CD4-positive, alpha-beta T cell treated with Interleukin-15 for 1 hour (primary cell): ENCODE data around the gene VPS39.

Source experiments
- DNase-seq: peaks from one replicate; pipeline ENCODE4 v3.0.0-alpha.2; 2020

VPS39 gene

DNA sequence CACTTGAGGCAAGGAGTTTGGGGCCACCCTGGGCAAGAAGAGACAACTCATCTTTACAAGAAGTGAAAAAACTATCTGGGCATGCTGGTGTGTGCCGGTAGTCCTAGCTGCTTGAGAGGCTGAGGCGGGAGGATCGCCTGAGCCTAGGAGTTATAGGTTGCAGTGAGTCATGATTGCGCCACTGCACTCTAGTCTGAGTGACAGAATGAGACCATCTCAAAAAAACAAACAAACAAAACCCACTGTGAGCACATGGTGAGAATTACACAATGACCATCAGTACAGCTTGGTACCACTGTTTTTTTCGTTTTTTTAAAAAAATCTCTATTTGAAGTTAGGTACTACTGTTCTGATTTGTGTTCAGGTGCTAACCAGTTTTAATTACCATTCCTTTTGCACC, 13.6 kb downstream of the VPS39 start:
- no peak for DNase-seq

DNA sequence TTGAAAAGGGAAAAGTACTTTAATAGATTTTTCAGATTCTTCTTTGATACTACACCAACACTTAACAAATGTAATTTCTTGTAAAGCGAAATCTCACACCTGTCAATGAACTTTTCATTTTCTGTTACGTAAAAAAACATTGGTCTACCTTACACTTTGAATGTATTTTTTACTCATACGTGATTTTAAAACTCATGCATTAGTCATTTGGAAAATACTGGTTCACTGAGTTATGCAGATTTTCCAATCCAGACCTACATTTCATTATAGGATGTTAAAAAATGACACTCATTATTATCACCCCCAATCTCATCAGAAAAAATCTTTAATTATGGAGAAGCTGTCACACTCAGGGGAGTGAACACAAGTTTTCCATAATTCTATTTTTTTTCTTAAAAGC, 14.7 kb downstream of the VPS39 start:
- DNase-seq, result no peak

DNA sequence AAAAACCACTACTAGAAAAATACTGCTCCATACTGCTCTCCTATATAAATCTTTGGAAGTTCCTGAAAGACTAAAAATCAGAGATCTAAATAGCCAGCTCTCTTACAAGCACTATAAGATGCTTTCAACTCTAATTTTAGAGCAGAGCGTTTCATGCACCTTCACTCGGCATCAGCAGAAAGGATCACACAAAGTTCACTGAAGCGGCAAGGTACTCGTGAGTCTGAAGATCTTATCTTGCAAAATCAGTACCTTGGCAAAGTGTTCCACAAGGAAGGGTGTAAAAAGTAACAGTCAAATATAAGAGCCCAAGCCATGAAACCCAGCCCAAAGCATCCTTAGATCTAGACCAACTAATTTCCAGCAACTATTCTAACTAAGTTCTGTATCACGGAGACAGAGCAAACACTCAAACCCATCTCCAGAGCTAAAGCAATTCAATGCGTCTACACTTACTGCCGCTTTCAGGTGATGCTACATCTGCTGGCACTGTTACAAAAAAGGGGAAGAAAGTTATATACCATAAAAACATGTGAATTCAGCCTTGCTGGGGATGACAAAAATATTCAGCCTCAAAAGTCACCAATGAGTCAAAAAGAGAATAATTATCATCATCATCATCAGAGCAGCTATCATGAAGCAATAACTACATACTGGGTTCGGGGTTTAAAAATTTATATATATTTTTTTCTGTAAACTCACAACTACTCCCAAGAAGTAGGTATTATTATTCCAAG, 16.3 kb downstream of the VPS39 start:
- no peak for DNase-seq

DNA sequence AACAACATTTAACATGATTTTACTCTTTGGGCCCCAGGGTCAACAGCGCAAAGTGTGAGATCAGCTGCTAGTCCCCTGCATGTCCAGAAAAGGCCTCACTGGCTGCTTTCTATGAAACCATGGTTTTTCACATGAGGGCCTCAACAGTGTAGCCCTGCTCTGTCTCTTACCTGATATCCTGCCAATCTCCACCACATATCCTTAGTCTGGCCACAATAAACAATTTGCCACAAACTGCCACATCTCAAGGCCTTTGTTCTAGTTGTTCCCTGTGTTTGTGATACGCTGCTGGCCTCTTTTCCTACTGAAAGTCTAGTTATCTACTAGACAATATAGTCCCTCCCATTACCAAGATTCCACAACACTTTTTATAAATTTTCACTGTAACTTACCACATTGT, 17.7 kb downstream of the VPS39 start:
- DNase-seq, result no peak

DNA sequence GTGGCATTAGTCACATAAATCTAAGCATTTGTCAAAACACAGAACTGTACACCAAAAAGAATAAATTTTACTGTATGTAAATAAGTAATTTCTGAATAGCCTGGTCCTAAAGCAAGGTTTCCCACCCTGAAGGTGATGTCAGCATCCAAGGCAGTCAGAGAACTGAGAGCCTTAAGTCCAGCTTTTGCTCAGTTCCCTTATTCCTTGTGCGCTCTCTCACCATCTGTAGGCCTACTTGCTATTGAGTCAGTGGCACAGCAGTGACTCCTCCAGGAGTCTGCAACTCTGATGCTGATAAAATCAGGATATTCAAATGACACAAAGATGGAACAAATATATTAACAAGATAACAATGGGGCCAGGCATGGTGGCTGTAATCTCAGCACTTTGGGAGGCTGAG, 22.3 kb downstream of the VPS39 start:
- no peak for DNase-seq

DNA sequence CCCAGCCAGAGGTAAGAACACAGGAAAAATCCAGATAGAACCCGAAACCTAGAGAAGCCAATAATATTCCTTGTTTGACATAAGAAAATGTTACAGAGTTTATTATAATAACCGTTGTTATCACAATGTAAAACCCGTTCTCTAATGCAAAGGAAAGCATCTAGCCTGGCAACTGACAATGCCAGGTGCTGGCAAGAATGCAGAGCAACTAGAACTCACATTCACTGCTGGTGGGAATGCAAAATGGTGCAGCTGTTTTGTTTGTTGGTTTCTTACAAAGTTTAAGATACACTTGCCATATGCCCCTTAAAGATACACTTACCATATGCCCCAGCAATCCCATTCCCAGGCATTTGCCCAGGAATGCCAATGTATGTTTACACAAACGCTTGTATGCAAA, 23.4 kb downstream of the VPS39 start:
- DNase-seq, result no peak

DNA sequence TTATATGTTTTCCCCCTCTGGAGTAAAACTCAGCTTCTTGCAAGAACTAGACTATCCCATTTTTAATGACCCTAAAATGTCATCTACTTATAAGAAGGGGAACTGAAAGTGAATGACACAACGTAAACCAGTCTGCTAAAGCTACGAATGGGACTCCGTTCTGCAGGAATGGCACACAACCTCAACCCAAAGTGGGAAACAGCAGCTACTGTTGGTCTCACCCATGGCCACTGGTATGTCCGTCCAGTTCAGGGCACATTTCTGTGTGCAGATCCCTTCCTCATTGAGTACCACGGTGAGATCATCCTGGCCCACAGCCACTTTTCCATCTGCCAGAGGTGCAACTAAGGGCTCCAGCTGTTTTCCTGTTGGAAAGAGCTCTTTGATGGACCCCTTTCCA, 23.8 kb downstream of the VPS39 start:
- DNase-seq, result peak; percentile 24

DNA sequence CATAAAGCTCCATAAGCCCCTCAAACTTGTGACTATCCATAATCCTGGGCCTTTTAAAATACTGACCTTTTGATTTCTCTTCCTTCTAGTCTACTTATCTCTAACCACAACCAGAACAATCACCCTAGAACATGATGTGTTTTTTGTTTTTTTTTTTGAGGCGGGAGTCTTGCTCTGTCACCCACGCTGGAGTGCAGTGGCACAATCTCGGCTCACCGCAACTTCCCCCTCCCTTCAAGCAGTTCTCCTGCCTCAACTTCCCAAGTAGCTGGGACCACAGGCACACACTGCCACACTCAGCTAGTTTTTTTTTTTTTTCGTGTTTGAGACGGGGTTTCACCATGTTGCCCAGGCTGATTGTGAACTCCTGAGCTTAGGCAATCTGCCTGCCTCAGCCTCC, 25.1 kb downstream of the VPS39 start:
- no peak for DNase-seq

DNA sequence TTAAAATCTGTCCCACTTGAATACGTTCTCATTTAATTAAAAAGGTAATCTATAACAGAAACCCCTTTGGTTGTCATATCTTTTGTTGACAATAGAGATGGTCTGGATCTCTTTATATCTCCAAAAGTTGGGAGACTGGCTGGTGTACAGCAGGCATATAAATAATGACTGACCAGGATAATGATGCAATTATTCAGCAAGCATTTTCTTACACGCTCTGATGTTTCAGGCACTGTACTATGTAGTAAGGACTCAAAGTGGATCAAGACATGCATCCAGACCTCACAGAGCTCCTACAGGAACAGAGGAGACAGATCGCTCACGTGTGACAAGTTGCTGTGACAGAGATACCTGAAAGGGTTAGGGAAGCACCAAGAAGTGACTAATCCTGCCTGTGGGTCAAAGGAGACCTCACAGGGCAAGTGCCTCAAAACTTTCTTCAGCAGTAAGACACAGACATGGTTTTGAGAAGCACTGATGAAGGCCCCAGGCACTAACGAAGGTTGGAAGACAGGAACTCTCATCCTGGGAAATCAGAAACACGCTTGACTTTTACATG, 25.7 kb downstream of the VPS39 start:
- no peak for DNase-seq

DNA sequence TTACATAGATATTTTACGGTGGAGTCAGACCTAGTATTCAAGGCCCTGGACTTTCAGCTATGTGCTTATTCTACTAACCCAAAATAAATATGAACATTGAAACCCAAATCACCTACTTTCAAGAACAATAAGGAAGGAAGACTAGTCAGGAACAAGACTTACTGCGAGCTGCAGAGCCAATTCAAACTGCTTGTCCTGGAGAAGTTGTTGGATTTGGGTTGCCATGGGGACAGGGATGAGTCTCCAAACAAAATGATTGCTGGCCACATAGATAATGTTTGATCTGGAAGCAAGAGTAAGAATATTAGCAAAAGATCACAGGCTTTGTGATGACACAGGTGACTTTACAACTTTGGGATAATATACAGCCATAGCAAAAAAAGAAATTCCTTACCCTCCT, 30.0 kb downstream of the VPS39 start:
- DNase-seq, result no peak

DNA sequence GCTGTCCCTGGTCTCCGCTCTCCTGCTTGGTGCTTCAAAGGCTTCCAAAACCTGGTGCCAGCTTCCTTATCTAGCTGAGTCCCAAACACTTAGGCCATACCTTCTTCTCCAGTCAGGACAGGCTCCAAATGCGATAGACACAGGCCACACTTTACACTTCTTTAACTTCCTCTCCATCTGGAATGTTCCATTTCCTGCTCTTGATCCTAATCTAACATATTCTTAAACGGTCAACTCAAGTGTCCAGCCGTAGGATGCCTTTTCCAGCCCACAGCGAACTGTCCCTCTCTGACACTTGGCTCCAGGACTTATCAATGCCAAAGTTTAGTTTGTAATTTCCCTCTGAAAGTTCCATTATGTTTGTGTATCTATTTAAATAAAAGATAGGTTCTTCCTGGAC, 32.4 kb downstream of the VPS39 start:
- no peak for DNase-seq

DNA sequence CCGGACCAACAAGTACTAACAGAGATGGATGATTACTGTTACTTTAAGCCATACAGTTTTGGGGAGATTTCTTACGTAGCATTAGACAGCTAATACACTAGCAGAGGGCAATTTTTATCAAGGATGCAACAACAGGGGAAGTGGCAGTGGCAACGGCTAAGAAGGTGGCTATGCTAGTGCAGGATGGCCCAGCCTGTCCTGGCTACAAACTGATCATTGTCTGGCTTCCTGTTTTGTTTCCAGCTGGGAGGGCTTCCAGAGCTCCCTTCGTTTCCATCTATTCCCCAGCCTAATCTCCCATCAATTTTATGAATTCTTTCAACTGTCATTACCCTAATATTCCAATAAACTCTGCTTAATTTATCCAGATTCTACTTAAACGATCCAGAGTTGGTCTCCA, 35.6 kb downstream of the VPS39 start:
- DNase-seq, result no peak

DNA sequence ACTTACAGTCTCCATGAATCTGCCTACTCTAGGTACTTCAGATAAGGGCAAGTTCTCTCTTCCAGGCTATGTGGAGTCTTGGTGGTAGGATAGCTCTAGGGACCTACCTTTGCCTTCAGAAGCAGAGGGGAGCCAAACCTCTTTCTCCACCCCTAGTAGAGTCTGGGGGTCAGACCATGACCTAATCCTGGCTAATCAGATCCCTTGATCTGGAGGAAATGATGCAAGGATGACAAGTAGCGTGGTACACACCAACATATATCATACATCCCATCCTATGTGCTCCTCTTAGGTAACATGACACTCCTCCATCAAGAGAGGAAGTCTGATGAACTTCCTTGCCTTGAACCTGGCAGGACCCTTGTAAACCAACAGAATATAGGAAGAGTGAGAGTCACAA, 36.3 kb downstream of the VPS39 start:
- DNase-seq, result no peak

DNA sequence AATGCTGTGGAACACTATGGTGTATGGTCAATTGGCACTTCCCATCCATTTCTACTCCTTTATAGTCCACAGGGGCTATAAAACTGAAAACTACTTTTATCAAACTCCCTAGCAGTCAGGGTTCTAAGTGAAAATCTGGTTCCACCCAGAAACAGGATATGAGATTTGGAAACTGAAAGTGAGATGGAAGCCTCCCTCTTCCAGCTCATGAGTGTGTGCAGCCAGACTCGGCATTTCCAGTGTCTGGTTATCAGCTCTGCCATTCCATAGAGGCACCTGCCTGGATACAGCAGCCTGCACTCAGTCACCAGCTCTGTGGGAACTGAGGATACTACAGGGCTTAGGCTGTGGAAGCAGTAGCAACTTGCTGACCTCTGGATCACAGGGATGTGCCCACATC, 37.0 kb downstream of the VPS39 start:
- no peak for DNase-seq

DNA sequence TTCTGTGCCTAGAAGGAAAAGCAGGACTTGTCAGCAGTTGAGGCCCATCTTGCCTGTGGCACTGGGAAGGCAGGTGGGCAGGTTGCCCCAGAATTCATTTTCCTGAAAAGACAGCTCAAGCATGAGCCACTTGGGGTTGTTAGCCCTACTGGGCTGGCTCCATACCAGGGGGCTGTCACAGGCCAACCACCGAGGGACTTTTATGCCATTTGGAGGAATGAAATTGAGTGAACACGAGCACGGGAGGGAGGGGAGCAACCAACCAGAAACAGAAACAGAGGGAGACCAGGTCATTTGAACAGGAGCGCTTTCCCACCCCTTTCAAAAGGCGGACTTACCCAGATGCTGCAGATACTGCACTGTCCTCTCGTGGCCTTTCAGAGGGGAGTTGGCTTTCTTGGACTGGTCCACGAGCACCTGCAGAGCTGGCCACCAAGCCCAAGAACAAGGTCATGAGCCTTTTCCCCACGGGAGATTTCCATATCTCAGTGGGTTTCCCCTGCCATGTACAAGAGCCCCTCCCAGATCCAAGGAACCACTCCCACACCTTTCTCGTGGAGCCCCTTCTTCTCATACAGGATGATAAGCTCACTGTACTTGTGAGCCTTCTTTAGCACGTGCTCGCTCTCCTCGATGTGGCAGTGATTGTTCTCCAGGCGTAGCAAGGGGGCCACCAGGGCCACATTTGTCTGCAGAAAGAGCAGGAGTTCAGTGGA, 41.7 kb downstream of the VPS39 start:
- DNase-seq, result no peak

DNA sequence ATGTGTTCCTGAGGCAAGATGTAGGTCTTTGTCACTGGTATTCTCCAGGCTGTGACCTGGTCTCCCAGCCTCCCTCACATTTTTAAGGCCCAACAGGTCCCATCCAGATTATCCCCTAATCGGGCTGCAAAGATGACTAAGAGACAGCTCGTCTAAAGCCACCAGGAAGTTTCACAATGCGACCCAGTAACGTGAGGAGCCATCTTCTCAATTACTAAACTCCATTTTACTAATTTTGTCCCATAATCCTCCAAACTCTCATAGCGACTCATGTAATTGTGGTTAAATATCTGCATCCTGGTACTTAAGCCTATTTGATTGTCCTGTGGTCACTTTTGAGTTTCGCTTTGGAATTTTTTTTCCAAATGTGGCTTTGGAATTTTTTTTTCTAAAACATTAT, 43.0 kb downstream of the VPS39 start:
- no peak for DNase-seq

DNA sequence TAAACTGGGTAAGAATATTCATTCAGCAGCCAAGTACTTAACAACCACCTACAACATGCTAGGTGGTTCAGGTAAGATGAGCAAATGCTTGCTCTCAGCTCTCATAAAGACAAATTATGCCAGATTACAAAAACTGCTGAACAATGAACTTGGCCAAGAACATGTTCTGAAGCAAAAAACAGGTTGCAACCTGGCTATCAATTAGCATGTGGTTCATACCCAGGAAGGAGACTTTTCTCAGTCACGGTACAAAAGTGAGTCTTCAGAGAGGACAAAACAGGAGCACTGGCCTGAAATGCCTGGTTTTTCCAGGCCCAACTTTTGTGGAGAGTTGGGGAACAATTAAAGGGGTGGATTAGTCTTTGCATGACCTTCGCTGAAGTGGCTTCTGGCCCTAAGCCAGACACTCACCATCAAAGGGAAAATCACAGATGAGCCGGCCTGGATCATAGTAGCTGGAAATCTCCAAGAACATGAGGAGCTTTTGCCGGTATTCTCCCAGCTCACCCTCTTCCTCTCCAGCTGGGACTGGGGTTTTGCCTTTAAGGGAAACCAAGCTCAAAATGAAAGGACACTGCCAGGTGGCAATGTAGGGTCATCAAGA, 44.1 kb downstream of the VPS39 start:
- no peak for DNase-seq

DNA sequence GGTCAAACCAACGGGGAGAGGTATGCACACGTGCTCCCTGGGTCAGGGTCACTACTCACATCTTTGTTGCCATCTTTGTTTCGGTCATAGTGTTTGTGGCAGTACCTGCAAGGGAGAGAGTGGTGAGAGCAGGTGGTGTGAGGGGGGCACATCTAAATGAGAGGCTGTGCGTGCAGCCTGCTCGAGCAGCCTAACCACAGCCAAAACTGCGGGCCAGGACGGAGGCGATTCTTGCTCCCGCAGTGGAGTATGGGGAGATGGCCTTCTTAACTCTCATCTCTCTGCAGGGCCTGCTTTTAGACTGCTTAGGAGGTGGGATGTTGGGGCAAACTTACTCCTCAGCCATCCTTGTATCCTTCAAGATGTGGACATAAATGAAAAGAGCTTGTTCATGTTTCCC, 44.8 kb downstream of the VPS39 start:
- no peak for DNase-seq

DNA sequence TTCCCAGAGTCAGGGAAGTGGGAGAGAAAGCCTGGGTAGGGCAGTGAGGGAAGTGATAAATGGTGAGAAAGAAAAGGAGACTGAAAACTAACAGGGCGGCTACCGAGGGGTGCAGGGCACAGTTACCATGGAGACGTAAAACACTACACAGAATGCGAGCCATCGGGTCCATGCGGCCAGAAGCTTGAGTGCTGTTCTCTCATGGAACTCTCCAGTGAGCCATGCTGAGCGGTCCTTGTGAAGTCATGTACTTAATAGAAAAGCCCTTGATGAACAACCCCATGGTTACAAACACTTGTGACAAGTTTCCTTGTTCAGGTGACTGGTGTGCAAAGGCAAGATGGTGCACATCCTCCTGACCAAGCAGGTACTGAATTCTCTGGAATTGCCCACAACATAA, 48.0 kb downstream of the VPS39 start:
- no peak for DNase-seq

DNA sequence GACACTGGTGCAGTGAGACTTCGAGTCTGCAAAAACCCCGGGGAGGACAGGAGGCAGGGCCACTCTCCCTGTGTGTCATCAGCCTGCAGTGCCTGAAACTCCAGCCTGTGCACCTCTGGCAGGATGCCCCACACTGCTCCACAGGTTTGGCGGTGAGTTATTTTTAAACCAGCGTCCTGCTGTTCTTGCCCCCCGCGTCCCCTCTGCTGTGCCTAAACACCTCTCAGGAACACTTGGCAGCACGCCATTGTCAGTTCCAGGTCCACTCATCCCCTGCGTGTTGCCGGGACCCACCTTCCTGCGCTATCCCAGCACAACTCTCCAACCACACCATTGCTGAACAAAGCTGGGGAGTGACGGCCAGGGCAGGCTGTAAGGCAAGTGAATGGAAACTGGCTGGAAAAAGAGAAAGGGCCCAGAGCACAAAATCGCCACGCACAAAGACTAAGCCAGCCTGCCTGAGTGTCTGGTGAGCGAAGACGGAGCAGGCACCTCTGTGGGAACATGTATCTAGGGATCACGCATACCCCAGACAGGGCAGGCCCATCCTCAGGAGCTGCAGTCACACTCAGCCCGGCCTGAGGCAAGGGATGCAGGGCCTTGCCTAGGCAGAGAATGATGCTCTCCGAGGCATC, 48.6 kb downstream of the VPS39 start:
- no peak for DNase-seq

DNA sequence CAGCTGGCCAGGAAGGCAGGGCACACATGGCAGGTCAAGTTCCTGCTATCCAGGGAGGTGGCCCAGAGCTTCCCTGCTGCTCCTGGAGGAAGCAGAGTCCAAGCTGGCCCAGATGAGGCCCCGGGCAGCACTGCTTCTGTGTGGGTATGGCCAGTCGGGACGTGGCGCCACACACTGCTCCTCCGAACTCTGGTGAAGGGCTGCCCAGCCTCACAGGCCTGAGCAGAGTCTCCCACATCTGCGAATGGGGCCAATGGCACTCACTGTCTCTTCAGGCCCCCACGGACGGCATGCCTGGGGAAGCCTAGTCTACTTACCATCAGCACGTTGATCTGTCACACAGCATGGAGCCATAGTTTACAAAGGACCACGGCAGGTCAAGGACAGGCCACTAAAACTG, 49.2 kb downstream of the VPS39 start:
- DNase-seq, result no peak

DNA sequence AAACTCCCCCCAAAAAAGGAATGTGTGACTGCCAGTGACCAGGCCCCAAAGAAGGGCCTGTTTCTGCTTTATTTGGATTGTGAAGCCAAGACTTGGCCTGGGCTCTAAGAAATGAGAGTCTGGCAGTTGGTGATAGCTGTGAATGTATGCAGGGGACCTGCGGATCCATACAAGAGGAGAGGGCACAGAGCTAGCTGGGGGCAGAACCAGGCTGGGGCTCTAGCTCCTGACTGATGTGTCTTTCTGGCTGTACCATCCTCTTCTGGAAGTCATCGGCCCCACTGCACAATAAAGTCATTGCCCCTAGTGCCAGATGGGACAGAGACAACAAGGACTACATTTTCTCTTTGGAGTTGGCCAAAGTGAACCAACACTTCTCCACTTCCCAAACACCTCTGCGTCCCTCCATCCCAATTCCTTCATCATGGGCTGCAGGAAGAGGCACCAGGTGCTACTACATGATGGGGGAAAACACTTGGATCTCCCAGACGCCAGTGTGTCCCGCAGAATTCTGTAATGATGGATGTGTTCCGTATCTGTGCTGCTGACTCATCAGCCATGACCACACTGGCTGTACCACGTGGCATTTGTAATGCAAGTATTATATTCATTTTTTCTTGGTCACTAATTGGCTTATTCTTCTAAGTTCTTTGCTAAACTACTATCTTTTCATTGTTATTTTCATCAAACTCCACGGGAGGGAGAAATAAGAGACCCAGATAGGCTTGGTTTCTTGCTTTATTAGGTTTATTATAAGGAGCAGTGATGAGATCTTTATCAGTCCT, 49.9 kb downstream of the VPS39 start:
- DNase-seq, result no peak

DNA sequence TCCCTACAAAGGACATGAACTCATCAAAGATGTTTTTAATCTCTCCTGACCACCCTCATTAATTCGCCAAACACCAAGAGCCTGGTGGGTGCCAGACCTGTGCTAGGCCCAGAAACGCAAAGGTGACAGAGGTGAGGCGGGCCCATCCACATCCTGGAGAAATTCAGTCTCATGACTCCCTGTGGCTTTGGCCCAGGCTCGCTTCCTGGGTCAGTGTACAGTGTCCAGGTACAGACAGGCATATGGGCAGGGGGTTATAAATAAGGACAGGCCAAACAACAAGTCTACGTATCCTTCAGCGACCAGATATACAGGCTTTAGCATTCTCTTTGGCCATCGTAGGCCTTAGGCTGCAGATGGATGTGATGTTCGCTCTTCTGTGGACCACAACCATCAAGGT, 50.7 kb downstream of the VPS39 start:
- DNase-seq, result no peak
